NCI-H345 treated with DMSO at 0.1 percent for 48 hours (cell line): ENCODE results near the gene RNF141.

Experiments
- DNase-seq: peaks from one replicate; lab custom pipeline; 2025; ENCODE audit not compliant: unreplicated experiment; lab: John Stamatoyannopoulos, UW

RNF141 gene

DNA sequence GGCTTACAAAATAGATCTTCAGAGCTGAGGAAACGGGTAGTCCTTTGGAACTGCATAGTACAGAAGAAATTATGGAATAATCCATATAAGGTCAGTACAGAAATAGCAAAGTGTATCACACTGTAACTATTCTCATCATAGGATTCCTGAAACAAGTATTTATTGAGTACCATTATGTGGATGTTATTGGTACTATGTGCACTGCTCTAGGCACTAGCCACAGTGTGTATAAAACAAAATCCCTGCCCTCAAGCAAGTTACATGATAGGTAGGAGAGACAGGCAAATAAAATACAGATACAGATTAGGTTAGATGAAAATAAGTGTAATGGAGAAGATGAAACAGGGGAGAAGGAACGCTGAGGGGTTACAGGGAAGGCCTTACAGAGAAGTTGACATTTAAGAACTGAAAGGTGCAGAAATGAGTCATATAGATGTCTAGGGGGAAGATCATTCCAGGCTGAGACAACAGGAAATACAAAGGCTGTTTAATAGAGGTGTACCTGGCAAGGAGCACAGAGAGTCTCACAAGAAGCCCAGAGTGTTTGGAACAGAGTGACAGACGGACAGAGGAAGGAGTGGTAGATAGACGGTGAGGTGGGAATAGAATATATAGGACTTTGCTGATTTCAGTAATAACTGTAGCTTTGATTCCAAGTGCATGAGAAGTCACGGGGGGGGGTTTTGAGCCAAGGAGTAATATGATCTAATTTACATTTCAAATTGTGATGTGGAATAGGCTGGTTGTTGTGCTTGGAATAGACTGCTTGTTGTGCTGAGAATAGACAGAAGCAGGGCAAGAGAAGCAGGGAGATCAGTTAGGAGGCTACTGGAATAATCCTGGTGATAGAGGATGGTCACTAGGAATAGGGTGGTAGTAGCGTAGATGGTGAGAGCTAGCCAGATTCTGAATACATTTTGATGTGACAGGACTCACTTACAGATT lies 13.7 kb downstream of the RNF141 start:
- no peak for DNase-seq

DNA sequence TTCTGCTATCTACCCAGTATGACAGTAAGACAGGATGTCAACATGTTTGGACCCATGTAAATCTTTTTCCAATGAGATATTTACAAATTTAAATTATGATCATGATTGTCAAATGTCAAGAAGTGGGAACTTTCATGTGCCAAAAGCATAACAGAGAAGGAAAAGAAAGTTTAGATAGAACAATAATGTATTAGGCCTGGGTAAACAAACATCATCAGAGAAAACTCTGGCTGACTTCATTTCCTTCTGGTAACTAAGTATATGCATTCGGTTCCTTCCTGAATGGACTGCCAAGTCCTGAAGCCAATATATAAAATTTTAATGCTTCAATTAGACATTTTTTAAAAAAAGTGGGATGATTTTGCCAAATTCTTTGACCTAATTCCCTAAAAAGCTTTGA lies 16.5 kb downstream of the RNF141 start:
- DNase-seq: no peak

DNA sequence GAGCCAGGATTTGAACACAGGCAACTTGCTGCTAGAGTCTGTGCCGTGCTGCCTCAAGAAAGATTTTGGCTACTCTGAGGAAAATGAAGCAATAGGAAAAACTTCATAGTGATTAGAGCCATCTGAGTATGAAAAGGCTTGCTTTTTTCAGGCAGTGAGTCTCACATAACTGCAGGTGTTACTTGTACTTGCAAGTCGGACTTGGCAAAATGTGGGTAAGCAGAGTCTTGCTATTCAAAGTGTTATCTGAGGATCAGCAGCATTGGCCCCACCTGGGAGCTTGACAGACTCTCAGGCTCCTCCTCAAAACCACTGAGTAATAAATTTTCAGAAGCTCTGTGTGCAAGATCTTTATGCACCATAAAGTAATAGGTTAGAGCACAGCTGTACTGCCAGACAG lies 18.1 kb downstream of the RNF141 start:
- no peak for DNase-seq

DNA sequence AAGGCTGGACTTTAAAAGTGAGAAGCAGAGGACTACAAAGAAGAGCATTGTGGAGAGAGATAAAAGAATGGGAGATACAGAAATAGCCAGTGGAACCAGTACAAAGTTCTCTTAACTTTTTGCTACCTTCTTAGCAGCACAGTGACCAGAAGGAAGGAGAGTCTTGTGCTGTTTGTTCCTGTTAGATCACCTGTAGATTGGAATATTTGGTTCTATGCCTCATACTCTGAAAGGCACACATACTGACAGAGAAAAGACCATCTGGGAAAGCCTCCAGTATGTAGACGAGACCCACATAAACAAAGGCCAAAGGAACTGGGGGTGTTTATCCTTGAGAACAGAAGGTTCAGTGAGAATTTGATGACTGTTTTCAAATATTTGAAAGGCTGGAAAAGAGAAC lies 18.7 kb downstream of the RNF141 start:
- DNase-seq: no peak

DNA sequence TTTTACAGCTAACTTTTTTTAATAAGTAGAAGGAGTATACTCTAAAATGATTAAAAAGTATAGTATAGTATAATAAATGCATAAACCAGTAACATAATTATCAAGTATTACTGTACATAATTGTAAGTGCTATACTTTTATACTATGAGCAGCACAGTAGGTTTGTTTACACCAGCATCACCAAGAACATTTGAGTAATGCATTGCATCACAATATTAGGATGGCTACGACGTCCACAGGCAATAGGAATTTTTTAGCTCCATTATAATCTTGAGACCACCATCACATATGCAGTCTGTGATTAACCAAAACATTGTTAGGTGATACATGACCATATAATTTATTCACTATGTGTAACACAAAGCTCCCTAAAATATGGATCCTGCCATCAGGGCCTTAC lies 20.4 kb downstream of the RNF141 start:
- DNase-seq: no peak

DNA sequence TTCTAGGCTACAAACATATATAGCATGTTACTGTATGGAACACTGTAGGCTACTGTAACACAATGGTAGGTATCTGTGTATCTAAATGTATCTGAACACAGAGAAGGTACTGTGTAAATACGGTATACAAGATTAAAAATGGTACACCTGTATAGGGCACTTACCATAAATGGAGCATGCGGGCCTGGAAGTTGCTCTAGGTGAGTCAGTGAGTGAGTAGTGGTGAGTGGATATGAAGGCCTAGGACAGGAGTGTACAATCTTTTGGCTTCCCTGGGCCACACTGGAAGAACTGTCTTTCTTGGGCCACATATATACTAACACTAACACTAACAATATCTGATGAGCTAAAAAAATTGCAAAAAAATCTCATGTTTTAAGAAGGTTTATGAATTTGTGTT lies 21.4 kb downstream of the RNF141 start:
- DNase-seq: no peak

DNA sequence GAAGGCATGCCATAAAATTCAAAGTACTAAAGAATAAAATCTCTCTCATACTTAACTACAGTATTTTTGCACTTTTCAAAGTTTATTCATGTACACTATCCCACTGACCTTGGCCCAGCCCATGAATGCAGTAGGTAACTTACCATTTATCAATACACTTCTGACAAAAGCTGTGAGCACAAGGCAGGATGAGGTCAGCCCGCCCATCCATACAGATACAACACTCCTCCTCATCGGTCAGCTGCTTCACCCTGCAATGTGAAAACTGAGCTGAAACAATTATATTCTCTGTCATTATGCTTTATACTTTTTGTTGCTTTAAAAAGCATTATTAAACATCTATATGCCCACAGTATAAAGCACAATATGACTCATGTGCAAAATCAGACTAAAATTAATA lies 22.1 kb downstream of the RNF141 start:
- DNase-seq: no peak

DNA sequence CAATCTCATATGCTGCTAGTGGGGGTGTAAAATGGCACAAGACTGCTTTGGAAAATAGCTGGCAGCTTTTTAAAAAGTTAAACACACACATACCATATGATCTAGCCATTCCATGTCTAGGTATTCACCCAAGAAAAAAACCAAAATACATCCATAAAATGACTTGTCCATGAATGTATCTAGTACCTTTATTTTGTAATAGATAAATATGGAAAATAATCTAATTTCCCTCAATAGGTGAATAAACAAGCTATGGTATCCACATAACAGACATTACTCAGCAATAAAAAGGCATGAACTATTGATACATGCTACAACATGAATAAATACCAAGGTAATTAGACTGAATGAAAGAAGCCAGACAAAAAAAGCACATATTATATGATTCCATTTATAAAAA lies 22.9 kb downstream of the RNF141 start:
- no peak for DNase-seq

DNA sequence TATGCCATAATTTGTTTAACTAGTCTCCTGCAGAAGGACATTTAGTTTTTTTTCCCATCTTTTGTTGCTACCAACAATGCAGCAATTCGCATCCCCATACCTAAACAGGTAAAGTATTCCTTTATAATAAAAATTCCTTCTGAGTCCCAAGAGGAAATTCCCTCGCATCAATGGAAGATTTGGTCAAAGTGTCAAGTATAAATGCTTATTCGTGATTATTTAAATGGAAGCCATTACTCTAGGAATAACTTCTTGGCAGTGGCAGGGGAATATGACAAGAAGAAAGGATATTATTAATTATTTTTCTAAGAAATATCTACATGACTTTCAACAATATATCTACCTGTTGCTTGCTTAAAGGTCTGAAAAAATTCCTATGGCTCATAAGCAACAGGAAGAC lies 25.6 kb downstream of the RNF141 start:
- no peak for DNase-seq

DNA sequence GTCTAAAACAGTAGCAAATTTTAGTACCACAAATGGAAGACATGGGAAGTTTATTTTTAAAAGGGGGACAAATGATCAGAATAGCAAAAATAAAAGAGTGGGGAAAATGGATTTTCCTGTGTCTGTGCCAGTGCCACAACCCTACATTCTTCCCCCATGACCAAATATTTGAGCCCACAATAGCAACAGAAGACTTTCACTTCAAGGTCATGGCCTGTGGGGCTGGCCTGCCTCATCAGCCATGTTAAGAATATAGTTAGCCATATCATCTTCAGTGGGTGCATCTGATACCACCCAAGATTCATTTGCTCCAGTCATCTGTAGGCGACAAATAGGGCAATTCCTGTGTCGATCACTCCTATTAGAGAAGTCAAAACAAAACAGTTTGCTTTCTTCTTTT lies 26.3 kb downstream of the RNF141 start:
- DNase-seq: no peak

DNA sequence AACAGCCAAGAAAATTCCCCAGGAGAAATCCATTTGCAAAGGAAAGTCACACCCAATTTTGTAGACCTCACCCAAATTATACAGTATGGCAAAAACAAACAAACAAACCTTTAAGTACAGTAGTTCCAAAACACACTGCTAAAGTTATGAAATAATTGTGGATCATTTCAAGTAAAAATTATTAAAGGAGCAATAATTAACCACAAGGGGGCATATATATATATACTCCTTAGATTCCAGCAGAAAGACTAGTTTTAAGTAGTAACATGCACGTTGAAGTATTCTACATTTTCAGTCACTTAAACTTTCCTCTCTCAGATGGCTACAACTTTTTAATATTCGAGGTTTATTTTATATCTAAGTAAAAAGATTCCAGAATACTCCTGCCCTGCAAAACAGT lies 26.8 kb downstream of the RNF141 start:
- no peak for DNase-seq

DNA sequence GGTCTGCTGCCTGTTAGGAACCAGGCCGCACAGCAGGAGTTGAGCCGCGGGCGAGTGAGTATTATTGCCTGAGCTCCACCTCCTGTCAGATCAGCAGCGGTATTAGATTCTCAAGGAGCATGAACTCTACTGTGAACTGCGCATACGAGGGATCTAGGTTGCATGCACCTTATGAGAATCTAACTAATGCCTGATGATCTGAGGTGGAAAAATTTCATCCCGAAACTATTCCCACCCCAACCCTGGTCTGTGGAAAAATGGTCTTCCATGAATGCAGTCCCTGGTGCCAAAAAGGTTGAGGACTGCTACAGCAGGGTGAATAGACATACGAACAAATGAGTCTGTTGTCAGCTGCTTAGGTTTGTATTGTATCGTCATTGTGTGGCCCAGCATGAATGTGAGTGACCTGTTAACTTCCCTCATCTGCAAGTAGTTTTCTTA lies 29.8 kb downstream of the RNF141 start:
- no peak for DNase-seq

DNA sequence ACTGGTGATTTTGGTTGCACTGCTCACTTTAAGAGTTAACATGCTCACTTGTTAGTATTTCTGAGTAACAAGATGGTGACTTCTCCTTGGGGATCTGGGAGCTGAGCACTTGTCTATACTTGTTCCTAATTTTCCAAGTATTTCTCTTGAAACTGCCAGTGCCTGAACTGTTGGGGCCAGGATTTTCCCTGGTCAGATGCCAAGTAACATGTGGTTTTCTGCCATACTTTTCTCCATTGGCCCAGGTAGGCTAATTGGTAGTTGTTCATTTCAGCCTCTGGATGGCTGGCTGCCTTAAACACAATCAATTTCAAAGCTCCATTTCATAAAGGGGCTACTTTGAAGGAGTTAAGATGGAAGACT lies 35.0 kb downstream of the RNF141 start:
- DNase-seq: no peak

DNA sequence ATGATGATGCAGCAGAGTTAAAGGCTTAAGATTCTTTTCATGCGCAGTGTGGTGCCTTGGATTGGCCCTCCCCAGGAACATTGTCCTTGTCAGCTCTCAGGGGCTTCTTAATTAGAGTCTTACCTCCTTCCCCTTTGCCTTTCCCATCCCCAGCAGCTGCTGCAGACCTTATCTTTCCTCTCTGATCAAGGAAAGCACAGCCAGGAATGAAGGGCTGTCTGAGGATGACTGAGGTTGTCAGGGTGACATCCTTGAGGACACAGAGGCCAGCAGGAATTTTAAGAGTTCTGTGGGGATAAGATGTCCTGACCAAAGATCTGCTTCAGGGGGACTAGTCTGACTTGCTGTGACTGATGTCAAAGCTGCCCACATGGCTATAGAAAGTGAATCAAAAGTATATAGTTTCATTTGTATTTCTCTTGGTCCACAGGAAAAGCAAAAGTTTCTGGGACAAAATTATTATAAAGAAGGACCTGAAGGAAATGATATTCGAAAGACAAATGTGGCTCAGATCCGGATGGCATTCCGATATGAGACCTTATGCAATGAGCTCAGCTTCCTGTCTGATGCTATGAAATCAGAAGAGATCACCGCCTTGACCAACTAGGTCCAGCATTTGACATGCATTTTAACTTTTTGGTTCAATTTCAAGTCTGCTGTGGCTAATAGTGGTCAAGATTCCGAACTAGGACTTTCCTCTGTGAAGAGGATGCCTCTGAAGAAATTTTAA lies 35.5 kb downstream of the RNF141 start:
- no peak for DNase-seq

DNA sequence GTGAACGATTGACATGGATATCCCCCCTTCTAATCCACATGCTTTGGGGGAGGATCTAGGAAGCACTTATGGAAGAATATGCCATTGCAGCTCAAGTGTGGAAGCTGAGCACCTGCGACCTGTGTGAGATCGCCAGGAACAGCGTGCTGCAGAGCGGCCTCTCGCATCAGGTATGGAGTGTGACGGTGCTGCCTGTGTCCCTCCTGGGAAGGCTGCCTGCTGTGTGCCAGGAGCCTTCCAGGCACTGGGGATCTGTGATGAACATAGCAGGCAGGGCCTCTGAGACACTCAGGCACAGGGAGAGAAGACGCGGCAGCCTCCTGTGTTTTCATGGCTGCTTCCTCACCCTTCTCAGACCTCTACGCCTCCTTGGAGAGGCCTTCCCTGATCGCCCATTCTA lies 36.5 kb downstream of the RNF141 start:
- DNase-seq: no peak

DNA sequence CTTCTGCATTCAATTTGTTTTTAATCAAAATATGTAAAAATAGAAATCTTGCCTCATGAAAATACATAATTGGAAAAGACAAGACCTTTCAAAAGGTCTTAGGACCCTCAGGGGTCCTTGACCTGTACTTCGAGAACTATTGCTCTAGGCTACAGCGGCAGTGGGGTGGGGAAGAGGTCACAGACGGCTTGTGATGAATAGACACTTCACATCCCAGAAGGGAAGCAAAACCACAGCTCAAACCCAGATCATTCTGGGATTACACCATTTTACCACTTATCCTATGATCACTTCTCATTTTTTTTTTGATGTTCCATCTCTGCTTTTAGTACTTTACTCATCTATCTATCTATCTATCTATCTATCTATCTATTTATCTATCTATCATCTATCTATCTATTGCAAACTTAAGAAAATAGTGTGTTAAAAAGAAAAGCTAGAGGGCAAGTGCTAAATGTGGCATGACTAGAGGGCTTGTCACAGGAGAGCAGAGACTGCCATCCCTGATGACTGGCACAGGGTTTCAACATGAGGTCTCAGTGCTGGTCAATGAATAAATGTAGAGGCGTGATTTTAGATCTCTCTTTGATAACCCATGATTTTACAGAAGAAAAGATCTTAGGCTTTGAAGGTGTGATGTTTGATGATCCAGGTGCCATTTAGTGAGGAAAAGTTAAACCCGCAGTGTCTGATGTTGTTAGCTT lies 37.1 kb downstream of the RNF141 start:
- DNase-seq: no peak

DNA sequence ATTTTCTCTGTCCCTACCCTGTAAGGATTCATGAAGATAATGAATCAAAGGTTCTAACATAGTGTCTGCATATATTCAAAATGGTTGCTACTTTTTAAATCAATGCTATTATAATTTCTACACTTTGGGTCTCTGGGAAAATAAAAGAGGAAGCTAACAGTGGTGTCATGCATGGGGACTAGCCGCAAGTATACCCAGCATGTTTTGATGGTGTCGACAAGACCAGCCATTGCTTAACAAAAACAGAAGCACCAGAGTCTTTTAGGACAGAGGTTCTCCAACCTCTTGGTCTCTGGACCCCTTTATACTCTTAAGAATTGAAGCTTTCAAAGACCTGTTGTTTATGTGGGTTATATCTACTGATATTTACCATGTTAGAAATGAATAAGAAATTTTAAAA lies 37.8 kb downstream of the RNF141 start:
- no peak for DNase-seq

DNA sequence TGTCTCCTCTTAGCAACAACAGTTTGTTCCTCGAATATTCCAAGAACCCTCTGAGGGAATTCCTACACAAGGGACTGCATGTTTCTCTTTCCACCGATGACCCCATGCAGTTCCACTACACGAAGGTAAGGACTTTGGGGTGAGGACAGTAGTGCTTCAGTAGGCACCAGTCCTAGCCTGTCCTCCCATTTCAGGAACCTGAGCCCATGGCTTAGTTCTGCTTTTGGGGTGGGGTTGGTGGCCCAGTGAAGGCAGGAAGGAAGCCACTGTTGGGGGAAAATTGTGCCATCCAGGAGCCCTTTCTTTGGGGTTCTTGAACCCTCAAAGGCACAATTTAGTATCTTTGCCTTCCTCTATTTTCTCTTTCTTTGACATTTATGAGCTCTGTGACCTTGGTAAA lies 38.2 kb downstream of the RNF141 start:
- DNase-seq: no peak

DNA sequence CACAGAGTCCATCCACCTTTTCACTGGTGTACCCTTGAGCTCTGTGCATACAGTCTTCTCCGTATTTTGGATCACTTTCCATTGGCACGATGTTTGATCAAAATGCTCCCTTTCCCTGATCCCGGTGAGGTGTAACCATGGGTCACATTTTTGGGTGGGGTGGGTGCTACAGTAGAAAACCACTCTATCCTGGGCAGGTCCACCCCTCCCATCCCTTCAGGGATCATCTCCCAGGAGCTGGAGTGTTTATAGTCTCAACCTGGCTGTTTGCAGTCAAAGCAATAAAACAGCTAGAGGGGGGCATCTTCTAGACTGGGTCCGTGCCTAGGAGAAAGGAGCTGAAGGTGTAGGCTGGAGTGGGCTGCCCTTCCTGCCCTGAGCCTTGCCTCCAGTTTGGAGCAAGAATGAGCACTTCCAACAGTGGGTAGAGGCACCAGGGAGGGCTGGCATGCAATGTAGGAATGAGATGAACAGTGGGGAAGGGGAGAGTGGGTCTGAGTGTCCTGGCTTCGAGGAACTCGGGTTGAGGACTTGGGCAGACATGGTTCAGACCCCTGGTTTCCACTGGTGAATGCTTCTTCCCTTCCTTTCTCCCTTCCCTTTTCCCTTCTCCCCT lies 38.8 kb downstream of the RNF141 start:
- no peak for DNase-seq

DNA sequence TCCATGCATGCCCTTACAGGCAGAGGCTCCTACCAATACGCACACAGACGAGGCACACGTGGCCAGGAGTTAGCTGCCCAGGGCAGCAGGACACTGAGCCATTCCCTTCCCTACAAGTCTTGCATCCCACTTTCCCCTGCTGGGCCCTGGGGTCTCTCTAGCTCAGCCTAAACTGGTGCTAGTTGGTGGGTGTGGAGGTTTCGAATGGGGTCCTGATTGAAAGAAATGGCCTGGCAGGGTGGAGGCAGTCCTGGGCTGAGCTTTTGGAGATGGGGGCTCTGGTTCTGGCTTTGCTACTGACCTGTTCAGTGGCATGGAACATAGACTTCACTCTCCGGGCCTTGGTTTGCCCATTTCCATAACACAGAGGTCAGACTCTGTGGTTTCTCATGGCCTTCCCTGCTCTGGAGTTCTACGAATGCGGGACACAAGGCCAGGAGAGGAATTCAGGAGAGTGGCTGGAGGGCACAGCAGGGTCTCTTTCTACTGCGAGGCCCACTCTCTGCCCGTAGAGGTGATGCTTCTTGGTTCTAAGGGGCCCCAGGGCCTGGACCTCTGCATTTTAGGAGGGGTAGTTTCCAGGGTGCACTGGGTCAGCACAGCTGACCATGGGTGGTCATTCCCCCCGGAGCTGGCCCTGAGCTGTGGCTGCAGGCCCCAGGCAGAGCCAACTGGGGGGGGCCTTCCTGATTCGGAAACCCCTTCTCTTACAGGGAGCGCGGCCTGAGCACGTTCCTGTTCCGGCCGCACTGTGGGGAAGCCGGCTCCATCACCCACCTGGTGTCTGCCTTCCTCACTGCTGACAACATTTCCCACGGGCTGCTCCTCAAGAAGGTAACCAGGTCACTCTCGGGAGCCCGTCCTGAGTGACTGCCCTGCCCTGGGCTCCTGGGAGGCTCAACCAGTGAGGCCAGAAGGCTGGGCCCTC lies 40.0 kb downstream of the RNF141 start:
- DNase-seq: no peak
